ENCODE results near the gene NPHP4.

NPHP4 gene

DNA sequence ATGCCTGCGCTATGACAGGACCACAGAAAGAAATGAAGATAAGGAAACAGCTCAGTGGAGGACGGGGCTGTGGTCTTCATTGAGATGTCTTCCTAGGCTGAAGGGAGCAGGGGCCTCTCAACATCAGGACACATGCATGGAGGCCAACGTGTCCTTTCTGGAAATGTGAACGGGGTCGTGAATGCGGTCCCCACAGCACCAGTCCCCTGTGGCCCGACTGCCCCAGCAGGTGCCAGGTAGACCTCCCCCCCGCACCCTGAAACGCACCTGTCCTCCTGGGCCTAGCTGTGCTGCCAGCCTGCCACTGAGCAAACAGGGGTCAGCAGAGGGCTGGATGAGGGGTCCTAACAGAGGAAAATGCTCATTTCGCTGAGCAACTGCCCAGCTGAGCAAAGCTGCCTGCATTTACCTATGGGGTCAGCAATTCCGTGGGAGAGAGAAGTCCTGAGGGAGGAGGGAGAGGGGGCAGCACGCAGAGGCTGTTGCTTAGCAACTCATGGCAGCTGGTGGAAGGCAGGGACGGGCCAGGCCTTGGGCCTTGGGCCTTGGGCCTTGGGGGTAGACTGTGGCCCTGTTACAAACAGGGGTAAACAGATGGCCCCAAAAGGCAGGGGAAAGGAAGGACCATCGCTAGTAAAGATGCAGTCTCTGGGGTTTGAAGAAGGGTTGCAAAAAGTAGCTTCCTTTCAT, 77.4 kb downstream of the NPHP4 start:
- Histone ChIP-seq H3K9ac (ENCODE audit: low read length in 2 of 2) (no peak overlapping the region), H3K4me1 (ENCODE audit: control insufficient read depth, insufficient read depth, low read length) (peaks cover 6% of the 10 kb centered on the region), H3K4me3 (ENCODE audit: low read length in 2 of 2) (no peak overlapping the region), H3K27me3 (ENCODE audit: control insufficient read depth in 1 of 2, insufficient read depth in 2 of 2, low read length in 2 of 2) (no peaks in the 10 kb centered on the region), H3K9me3 (ENCODE audit: control insufficient read depth in 2 of 2, low read length in 2 of 2) (no peaks in the 10 kb centered on the region), H3K27ac (ENCODE audit: low read length) (no peak overlapping the region), H3K36me3 (ENCODE audit: control insufficient read depth in 2 of 2, insufficient read depth in 2 of 2, low read length in 2 of 2) (no peaks in the 10 kb centered on the region)

- H3K4me1 ChIP-seq (ENCODE audit: control insufficient read depth, insufficient read depth, low read length) = peaks cover 6% of the 10 kb centered on the region
- no peaks in the 10 kb centered on the region for H3K27me3 ChIP-seq (ENCODE audit: control insufficient read depth in 1 of 2, insufficient read depth in 2 of 2, low read length in 2 of 2)
- H3K9ac ChIP-seq (ENCODE audit: low read length in 2 of 2) = no peak overlapping the region
- H3K9me3 ChIP-seq (ENCODE audit: control insufficient read depth in 2 of 2, low read length in 2 of 2) = no peaks in the 10 kb centered on the region
- H3K36me3 ChIP-seq (ENCODE audit: control insufficient read depth in 2 of 2, insufficient read depth in 2 of 2, low read length in 2 of 2) = no peaks in the 10 kb centered on the region
- no peak overlapping the region for H3K27ac ChIP-seq (ENCODE audit: low read length)
- H3K4me3 ChIP-seq (ENCODE audit: low read length in 2 of 2) = no peak overlapping the region
Observed at GRCh38 chr1:5913876-5914275, 78.3 kb downstream of the NPHP4 start.

DNA sequence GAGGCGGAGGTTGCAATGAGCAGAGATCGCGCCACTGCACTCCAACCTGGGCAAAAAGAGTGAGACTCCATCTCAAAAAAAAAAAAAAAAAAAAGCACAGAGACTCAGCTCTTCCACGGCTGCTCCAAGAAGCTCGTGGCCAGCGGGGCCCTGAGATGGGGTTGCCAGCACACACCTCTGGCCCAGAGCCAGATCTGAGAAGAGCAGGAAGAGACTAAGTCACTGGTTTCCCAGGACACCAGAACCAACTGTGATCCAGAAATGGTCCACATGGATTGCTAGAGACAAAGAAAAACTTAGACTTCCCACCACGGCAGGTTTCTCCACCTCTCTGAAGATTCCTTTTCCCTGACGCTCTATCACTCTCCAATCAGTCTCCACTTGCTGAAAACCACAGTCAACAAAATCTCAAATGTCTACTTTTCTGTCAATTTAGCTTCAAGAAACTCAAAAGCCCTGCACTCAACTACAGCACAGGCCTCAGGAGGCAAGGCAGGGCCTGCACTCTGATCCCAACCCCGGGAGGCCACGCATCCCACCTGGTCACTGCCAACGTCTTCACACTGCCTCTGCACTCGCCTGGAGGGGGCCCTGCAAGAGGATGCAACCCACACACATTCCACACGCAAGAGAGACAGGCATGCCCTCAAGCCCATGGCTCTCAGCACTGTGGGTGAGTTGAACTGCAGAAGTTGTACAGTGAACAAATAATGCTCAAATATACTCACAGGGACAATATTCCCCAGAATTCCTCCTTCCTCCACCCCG, 79.0 kb downstream of the NPHP4 start:
- no peak overlapping the region for H3K9ac ChIP-seq (ENCODE audit: low read length in 2 of 2)
- H3K4me3 ChIP-seq (ENCODE audit: low read length in 2 of 2) = no peak overlapping the region
- no peaks in the 10 kb centered on the region for H3K36me3 ChIP-seq (ENCODE audit: control insufficient read depth in 2 of 2, insufficient read depth in 2 of 2, low read length in 2 of 2)
- H3K9me3 ChIP-seq (ENCODE audit: control insufficient read depth in 2 of 2, low read length in 2 of 2) = no peaks in the 10 kb centered on the region
- no peak overlapping the region for H3K27ac ChIP-seq (ENCODE audit: low read length)
- H3K27me3 ChIP-seq (ENCODE audit: control insufficient read depth in 1 of 2, insufficient read depth in 2 of 2, low read length in 2 of 2) = no peaks in the 10 kb centered on the region
- peaks cover 6% of the 10 kb centered on the region for H3K4me1 ChIP-seq (ENCODE audit: control insufficient read depth, insufficient read depth, low read length)

DNA sequence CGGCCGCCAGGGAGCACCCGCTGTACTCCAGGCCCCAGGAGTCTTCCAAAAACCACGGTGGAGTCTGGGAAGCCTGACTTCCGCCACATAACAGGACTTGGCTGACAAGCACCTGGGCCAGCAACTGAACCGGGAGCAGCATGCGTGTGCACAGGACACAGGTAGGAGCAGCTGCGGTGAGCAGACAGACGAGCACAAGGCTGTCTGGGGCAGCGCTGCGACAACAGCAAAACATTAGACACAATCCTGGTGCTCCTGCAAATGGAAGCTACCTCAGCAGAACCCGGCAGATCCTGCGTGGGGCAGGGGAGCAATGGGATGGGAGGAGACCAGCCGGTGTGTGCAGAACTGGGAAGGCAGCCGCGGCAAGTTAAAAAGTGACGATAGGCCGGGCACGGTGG, 80.4 kb downstream of the NPHP4 start:
- no peak overlapping the region for H3K27ac ChIP-seq (ENCODE audit: low read length)
- H3K4me1 ChIP-seq (ENCODE audit: control insufficient read depth, insufficient read depth, low read length) = peaks cover 6% of the 10 kb centered on the region
- no peak overlapping the region for H3K9ac ChIP-seq (ENCODE audit: low read length in 2 of 2)
- H3K9me3 ChIP-seq (ENCODE audit: control insufficient read depth in 2 of 2, low read length in 2 of 2) = no peaks in the 10 kb centered on the region
- H3K4me3 ChIP-seq (ENCODE audit: low read length in 2 of 2) = no peak overlapping the region
- no peaks in the 10 kb centered on the region for H3K36me3 ChIP-seq (ENCODE audit: control insufficient read depth in 2 of 2, insufficient read depth in 2 of 2, low read length in 2 of 2)
- H3K27me3 ChIP-seq (ENCODE audit: control insufficient read depth in 1 of 2, insufficient read depth in 2 of 2, low read length in 2 of 2) = no peaks in the 10 kb centered on the region

DNA sequence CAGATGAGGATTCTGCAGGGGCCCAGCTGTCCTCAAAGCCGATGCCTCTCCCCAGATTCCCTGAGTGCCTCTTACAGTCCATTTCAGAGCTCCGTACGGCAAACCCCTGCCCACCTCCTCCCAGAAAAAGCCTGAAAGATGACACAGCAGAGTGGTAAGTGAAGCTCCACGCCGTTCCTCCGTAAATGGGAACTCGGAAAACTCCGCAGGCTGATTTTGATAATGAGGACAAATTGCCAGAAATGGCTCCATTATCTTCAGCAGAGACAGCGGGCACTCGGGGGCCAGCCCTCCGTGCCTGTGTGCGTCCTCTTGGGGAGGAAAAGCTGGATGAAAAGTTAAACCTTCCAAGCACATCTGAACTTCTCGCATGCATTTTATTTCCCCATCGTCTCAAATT, 81.1 kb downstream of the NPHP4 start:
- Histone ChIP-seq H3K9ac (ENCODE audit: low read length in 2 of 2) (no peak overlapping the region), H3K4me1 (ENCODE audit: control insufficient read depth, insufficient read depth, low read length) (peaks cover 6% of the 10 kb centered on the region), H3K27me3 (ENCODE audit: control insufficient read depth in 1 of 2, insufficient read depth in 2 of 2, low read length in 2 of 2) (no peaks in the 10 kb centered on the region), H3K4me3 (ENCODE audit: low read length in 2 of 2) (no peak overlapping the region), H3K27ac (ENCODE audit: low read length) (no peak overlapping the region), H3K36me3 (ENCODE audit: control insufficient read depth in 2 of 2, insufficient read depth in 2 of 2, low read length in 2 of 2) (no peaks in the 10 kb centered on the region), H3K9me3 (ENCODE audit: control insufficient read depth in 2 of 2, low read length in 2 of 2) (no peaks in the 10 kb centered on the region)

- Histone ChIP-seq H3K9ac (ENCODE audit: low read length in 2 of 2) (no peak overlapping the region), H3K4me1 (ENCODE audit: control insufficient read depth, insufficient read depth, low read length) (peaks cover 3% of the 10 kb centered on the region), H3K27ac (ENCODE audit: low read length) (no peak overlapping the region), H3K27me3 (ENCODE audit: control insufficient read depth in 1 of 2, insufficient read depth in 2 of 2, low read length in 2 of 2) (no peaks in the 10 kb centered on the region), H3K36me3 (ENCODE audit: control insufficient read depth in 2 of 2, insufficient read depth in 2 of 2, low read length in 2 of 2) (peaks cover 0 to under 1% of the 10 kb centered on the region in 2 donors), H3K9me3 (ENCODE audit: control insufficient read depth in 2 of 2, low read length in 2 of 2) (no peaks in the 10 kb centered on the region), H3K4me3 (ENCODE audit: low read length in 2 of 2) (no peak overlapping the region)
Observed at GRCh38 chr1:5910666-5911065, 81.6 kb downstream of the NPHP4 start.

DNA sequence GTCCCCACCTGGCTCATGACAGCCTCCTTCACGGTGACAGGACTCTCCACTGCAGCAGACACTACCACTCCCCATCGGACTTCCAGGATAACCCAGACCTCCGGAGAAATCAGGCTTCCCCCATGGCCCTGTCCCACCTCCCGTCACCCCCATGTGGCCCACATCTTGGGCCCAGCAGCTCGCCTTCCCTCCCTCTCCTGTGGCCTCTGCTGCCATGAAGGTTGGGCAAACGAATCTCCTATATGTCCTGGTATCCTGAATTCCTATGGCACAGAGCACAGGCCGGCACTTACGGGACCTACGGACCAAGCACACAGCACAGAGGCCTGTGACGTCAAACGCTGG, 82.0 kb downstream of the NPHP4 start:
- Histone ChIP-seq H3K9me3 (ENCODE audit: control insufficient read depth in 2 of 2, low read length in 2 of 2) (no peaks in the 10 kb centered on the region), H3K27me3 (ENCODE audit: control insufficient read depth in 1 of 2, insufficient read depth in 2 of 2, low read length in 2 of 2) (no peaks in the 10 kb centered on the region), H3K4me3 (ENCODE audit: low read length in 2 of 2) (no peak overlapping the region), H3K4me1 (ENCODE audit: control insufficient read depth, insufficient read depth, low read length) (no peaks in the 10 kb centered on the region), H3K27ac (ENCODE audit: low read length) (no peak overlapping the region), H3K9ac (ENCODE audit: low read length in 2 of 2) (no peak overlapping the region), H3K36me3 (ENCODE audit: control insufficient read depth in 2 of 2, insufficient read depth in 2 of 2, low read length in 2 of 2) (peaks cover 0 to 4% of the 10 kb centered on the region in 2 donors)

GRCh38 chr1:5909576-5910275, 82.5 kb downstream of the NPHP4 start:
- Histone ChIP-seq H3K4me1 (ENCODE audit: control insufficient read depth, insufficient read depth, low read length) (no peaks in the 10 kb centered on the region), H3K27me3 (ENCODE audit: control insufficient read depth in 1 of 2, insufficient read depth in 2 of 2, low read length in 2 of 2) (no peaks in the 10 kb centered on the region), H3K9ac (ENCODE audit: low read length in 2 of 2) (no peak overlapping the region), H3K36me3 (ENCODE audit: control insufficient read depth in 2 of 2, insufficient read depth in 2 of 2, low read length in 2 of 2) (peaks cover 4 to 10% of the 10 kb centered on the region in 2 donors), H3K9me3 (ENCODE audit: control insufficient read depth in 2 of 2, low read length in 2 of 2) (no peaks in the 10 kb centered on the region), H3K4me3 (ENCODE audit: low read length in 2 of 2) (no peak overlapping the region), H3K27ac (ENCODE audit: low read length) (no peak overlapping the region)

DNA sequence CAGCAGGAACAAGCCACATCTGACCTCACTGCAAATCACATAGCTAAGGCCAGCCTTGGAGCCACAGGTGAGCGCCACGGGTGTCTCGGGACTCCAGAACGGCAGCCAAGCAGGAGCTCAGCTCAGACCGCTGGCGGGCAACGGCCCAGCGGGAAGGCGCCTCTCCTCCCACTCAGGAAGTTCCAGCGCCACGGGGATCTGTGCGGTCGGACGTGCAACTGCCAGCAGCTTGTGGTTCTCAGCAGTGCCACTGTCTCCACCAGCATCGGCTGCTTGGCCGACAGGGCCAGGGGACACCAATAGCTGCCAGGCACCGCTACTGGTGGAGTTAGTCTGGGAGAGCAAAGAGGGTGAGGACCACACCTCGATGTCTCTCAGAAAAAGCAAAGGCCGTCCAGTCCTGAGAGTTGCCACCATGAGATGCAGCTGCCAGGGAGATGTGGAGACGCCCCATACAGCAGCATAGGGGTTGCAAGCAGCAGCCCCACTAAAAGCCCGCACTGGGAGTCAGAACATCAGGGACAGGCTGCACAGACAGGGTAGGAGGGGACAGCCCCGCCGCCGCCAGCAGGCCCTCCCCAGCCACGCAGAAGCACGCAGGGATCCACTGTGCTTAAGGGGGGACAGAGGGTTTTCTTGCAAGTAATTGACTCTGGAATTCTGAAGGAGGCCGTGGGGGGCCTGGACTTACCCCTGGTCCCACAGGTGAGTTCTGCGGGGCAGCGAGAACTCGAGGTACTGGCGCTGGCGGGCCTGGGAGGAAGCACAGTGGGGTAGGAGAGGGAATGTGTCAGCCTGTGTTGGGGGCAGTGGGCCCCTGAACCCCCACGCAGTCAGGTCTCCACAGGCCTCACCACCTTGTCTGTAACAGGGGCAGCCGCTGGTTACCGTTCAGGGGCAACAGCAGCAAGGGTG, 83.5 kb downstream of the NPHP4 start:
- H3K27me3 ChIP-seq (ENCODE audit: control insufficient read depth in 1 of 2, insufficient read depth in 2 of 2, low read length in 2 of 2) = no peaks in the 10 kb centered on the region
- no peaks in the 10 kb centered on the region for H3K9me3 ChIP-seq (ENCODE audit: control insufficient read depth in 2 of 2, low read length in 2 of 2)
- H3K36me3 ChIP-seq (ENCODE audit: control insufficient read depth in 2 of 2, insufficient read depth in 2 of 2, low read length in 2 of 2) = peaks cover 5 to 18% of the 10 kb centered on the region in 2 donors

DNA sequence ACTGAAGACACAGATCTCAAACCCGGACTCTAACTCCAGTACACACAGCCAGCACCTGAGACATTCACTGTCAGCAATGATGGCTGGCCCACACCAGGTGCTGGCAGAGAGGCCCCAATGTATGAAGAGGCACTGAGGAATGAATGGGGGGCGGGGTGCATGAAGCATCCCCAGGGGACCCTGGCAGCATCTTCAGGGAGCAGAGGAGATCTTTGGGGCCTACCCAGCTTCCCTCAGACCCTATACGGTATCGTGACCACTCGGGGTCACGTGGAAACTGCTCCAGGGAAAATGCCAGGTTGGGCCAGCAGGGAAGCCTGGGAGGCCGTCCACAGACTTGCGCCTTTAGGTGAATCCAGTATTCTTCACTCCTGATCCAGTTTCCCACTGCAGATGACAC, 84.3 kb downstream of the NPHP4 start:
- Histone ChIP-seq H3K27me3 (ENCODE audit: control insufficient read depth in 1 of 2, insufficient read depth in 2 of 2, low read length in 2 of 2) (no peaks in the 10 kb centered on the region), H3K4me1 (ENCODE audit: control insufficient read depth, insufficient read depth, low read length) (no peaks in the 10 kb centered on the region), H3K36me3 (ENCODE audit: control insufficient read depth in 2 of 2, insufficient read depth in 2 of 2, low read length in 2 of 2) (peaks cover 5 to 22% of the 10 kb centered on the region in 2 donors), H3K4me3 (ENCODE audit: low read length in 2 of 2) (no peak overlapping the region), H3K9me3 (ENCODE audit: control insufficient read depth in 2 of 2, low read length in 2 of 2) (no peaks in the 10 kb centered on the region), H3K27ac (ENCODE audit: low read length) (no peak overlapping the region), H3K9ac (ENCODE audit: low read length in 2 of 2) (no peak overlapping the region)

More for the DNA sequence above, 83.5 kb downstream of the NPHP4 start:
- no peak overlapping the region for H3K9ac ChIP-seq (ENCODE audit: low read length in 2 of 2)
- H3K27ac ChIP-seq (ENCODE audit: low read length) = no peak overlapping the region
- no peak overlapping the region for H3K4me3 ChIP-seq (ENCODE audit: low read length in 2 of 2)
- H3K4me1 ChIP-seq (ENCODE audit: control insufficient read depth, insufficient read depth, low read length) = no peaks in the 10 kb centered on the region
